HG02884 (cell line): ENCODE results near the gene SLC2A4RG.

Experiments used
- ATAC-seq: cut with Tn5 transposase; IDR thresholded peaks from one replicate; pipeline ENCODE4 v1.9.1; 2021; ENCODE audit warnings: mild to moderate bottlenecking, moderate library complexity; ENCODE audit not compliant: unreplicated experiment

The SLC2A4RG gene, protein sequence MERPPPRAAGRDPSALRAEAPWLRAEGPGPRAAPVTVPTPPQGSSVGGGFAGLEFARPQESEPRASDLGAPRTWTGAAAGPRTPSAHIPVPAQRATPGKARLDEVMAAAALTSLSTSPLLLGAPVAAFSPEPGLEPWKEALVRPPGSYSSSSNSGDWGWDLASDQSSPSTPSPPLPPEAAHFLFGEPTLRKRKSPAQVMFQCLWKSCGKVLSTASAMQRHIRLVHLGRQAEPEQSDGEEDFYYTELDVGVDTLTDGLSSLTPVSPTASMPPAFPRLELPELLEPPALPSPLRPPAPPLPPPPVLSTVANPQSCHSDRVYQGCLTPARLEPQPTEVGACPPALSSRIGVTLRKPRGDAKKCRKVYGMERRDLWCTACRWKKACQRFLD

GRCh38 chr20:63739130-63740069, at the start of gene SLC2A4RG:
SLC2A4RG (plus strand) TSS chr20:63739776; CDS start chr20:63739913, 137 bp downstream.
- ATAC-seq: no peak

DNA sequence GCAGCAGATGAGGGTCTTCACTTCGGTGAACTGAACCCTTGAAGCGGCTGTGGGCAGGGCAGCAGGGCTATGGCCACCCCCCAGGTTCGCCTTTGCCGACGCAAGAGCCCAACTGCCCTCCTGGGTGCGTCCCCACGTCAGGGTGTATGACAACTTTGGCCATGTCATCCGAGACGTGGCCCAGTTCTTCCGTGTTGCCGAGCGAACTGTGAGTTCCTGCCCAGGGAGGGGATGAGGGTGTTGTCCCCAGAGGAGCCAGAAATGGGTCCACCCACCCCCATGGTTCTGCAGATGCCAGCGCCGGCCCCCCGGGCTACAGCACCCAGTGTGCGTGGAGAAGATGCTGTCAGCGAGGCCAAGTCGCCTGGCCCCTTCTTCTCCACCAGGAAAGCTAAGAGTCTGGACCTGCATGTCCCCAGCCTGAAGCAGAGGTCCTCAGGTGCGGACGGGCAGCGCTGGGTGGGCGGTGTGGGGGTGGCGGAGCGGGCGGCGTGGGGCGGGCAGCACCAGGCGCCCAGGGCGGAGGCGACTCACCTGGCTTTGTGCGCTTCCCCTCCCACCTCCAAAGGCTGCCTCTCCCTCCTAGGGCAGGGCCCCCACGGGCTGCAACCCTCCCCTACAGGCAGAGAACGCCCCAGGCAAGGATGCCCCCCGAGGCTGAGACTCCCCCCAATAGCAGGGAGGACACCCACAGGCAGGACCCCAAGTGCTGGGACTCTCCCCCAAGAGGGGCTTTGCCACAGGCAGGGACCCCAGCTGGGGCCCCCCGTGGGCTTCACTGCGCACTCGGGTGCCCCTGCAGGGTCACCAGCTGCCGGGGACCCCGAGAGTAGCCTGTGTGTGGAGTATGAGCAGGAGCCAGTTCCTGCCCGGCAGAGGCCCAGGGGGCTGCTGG, 49.3 kb upstream of the SLC2A4RG start:
- ATAC-seq: no peak

GRCh38 chr20:63690898-63691710, 48.5 kb upstream of the SLC2A4RG start:
- no peak for ATAC-seq

- ATAC-seq: no peak
These were observed 47.7 kb upstream of the SLC2A4RG start for GRCh38 chr20:63691711-63692435.

GRCh38 chr20:63692436-63693082, 47.0 kb upstream of the SLC2A4RG start:
- no peak for ATAC-seq

DNA sequence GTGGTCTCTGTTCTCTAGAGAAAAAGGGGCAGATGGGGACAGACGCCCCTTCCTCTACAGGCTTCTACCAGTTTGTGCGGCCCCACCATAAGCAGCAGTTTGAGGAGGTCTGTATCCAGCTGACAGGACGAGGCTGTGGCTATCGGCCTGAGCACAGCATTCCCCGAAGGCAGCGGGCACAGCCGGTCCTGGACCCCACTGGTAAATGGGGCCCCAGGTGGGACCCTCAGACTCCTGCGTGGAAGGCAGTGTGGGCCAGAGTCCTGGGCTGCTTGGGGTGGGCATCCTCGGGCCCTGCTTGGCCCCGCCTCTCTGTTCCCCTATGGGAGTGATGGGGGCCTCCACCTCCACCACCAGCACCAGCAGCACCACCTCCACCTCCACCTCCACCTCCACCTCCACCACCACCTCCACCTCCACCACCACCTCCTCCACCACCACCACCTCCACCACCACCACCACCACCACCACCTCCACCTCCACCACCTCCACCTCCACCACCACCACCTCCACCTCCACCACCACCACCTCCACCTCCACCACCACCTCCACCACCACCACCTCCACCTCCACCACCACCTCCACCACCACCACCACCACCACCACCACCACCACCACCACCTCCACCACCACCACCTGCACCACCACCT, 46.4 kb upstream of the SLC2A4RG start:
- ATAC-seq: no peak

- ATAC-seq: no peak
These were observed 45.6 kb upstream of the SLC2A4RG start for GRCh38 chr20:63693733-63694583.

- ATAC-seq: no peak
These were observed 44.8 kb upstream of the SLC2A4RG start for GRCh38 chr20:63694584-63695423.

DNA sequence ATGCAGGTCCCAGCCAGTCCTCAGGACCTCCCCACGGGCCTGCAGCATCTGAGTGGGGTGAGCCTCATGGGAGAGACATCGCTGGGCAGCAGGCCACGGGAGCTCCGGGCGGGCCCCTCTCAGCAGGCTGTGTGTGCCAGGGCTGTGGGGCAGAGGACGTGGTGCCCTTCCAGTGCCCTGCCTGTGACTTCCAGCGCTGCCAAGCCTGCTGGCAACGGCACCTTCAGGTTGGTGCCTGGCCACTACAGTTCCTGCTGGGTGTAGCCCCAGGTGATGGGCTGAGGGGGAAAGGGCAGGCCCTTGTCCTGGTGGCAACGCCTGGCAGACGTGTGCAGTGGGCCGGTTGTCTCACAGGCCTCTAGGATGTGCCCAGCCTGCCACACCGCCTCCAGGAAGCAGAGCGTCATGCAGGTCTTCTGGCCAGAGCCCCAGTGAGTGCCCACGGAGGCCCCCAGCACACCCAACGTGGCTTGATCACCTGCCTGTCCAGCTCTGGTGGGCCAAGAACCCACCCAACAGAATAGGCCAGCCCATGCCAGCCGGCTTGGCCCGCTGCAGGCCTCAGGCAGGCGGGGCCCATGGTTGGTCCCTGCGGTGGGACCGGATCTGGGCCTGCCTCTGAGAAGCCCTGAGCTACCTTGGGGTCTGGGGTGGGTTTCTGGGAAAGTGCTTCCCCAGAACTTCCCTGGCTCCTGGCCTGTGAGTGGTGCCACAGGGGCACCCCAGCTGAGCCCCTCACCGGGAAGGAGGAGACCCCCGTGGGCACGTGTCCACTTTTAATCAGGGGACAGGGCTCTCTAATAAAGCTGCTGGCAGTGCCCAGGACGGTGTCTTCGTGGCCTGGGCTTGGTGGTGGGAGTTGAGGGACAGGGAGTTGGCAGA, 43.9 kb upstream of the SLC2A4RG start:
- no peak for ATAC-seq

GRCh38 chr20:63696306-63696627, 43.3 kb upstream of the SLC2A4RG start:
- ATAC-seq: no peak

DNA sequence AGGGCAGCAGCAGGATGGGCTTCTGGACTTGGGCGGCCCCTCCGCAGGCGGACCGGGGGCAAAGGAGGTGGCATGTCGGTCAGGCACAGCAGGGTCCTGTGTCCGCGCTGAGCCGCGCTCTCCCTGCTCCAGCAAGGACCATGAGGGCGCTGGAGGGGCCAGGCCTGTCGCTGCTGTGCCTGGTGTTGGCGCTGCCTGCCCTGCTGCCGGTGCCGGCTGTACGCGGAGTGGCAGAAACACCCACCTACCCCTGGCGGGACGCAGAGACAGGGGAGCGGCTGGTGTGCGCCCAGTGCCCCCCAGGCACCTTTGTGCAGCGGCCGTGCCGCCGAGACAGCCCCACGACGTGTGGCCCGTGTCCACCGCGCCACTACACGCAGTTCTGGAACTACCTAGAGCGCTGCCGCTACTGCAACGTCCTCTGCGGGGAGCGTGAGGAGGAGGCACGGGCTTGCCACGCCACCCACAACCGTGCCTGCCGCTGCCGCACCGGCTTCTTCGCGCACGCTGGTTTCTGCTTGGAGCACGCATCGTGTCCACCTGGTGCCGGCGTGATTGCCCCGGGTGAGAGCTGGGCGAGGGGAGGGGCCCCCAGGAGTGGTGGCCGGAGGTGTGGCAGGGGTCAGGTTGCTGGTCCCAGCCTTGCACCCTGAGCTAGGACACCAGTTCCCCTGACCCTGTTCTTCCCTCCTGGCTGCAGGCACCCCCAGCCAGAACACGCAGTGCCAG, 42.8 kb upstream of the SLC2A4RG start, which contains the start of gene TNFRSF6B:
Gene TNFRSF6B (plus strand): TSS at position 25 of the 729 bp plus-strand sequence. CDS start 116 bp downstream, at position 141.
- ATAC-seq: no peak

- ATAC-seq: no peak
These were observed 42.2 kb upstream of the SLC2A4RG start for GRCh38 chr20:63697357-63697867.

- ATAC-seq: no peak
These were observed 41.6 kb upstream of the SLC2A4RG start for GRCh38 chr20:63697868-63698545.
